Measurements from ENCODE around the gene PRSS23.
"Not testable (repeated sequence)": the region's sequence is repeated elsewhere in the genome, so short reads cannot be mapped to it uniquely, and the experiment has no call there.

Gene PRSS23

DNA sequence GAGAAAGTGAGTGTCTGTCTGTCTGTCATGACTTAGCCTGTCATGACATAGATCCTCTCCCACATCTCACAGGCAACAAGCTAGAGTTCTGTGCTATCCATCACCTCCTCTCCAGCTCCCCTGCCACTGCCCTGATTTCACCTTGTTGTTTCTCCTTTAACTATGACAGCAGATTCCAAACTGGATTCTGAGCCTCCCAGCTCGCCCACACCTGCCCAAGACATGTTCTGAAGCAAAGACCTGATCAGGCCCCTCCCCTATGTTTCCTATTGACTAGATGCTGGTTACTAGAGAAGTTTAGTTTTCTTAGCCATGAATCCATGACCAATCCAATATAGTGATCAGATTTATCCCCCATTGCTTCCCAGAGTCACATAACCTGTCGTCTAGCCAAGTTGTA, 15.4 kb downstream of the PRSS23 start:
- no peak for DNase-seq

DNA sequence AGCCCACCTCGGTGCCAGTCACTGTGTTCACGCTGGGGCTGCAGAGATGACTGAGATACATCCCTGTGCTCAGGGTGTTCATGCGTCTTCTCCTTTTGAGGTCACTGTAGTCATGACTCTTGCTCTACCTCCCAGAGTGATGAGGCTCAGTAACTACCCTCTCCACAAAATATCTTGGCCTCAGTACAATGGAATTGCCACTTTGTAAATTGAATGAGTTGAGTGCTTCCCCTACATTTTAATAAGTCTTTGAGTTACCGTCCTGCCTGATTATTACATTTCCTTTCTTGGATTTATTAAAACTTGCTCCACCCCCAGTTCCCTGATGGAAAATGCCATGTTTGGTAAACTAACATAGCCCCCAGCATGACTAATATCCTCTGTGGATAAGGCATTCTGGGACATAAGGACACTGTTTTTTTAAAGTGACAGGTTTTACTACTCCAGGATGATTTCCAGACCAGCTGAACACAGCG, 15.9 kb downstream of the PRSS23 start:
- no peak for DNase-seq

DNA sequence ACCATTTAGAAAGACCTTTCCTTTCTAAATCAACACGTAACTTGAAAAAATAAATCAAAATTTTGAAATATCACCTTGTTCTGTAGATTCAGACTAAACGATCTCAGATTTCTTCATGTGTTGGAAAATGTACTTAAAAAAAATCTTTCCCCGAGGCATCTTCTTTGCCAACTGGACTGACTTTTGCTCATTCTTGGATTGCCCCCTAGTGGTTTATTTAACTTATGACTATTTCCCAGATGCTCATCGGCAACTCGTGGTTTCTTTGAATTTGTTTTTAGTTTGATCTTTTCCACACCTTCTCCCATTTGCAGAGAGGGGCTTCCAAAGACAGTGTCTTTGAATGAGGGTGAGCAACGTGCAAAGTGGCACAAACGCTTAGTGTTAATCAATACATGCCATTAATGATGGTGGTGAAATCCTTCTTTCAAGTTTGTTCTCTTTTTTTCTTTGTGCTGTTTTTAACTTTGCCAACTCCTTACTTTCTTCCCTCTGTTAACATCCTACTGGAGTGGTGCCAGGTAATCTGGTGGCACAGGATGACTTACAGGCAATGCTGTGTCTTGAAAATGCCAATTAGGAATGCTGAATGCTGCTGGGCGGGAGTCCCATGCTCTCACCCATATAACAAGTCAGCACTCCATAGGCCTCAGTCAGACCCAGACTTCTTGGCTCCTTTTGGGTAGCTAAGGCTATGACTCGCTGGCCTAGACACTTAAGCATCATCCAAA, 18.3 kb downstream of the PRSS23 start:
- peak; percentile 58 for DNase-seq

DNA sequence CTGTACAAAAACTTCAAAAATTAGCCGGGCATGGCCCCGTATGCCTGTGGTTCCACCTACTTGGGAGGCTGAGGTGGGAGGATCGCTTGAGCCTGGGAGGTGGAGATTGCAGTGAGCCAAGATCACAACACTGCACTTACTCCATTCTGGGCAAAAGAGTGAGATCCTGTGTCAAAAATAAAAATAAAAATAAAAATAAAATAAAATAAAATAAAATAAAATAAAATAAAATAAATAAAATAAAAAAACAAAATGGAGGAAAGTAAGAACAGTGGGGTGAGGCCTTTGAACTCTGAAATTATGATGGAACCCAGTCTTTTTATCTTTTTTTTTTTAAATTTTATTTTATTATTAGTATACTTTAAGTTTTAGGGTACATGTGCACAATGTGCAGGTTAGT, 23.8 kb downstream of the PRSS23 start:
- DNase-seq, result not testable (repeated sequence)

DNA sequence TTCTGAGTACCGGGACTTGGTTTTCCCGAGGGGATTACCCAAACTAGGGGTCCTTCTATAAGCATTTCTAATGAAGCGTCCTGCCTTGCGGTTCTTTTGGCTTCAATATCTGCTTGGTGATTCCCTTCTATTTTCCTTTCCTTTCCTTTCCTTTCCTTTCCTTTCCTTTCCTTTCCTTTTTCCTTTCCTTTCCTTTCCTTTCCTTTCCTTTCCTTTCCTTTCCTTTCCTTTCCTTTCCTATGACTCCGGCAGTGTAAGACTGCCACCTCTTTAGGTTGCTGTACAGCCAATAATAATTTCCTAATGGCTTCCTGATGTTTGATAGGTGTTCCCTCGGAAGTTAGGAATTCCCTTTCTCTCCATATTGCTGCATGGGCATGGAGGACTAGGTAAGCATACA, 34.0 kb downstream of the PRSS23 start:
- not testable (repeated sequence) for DNase-seq

DNA sequence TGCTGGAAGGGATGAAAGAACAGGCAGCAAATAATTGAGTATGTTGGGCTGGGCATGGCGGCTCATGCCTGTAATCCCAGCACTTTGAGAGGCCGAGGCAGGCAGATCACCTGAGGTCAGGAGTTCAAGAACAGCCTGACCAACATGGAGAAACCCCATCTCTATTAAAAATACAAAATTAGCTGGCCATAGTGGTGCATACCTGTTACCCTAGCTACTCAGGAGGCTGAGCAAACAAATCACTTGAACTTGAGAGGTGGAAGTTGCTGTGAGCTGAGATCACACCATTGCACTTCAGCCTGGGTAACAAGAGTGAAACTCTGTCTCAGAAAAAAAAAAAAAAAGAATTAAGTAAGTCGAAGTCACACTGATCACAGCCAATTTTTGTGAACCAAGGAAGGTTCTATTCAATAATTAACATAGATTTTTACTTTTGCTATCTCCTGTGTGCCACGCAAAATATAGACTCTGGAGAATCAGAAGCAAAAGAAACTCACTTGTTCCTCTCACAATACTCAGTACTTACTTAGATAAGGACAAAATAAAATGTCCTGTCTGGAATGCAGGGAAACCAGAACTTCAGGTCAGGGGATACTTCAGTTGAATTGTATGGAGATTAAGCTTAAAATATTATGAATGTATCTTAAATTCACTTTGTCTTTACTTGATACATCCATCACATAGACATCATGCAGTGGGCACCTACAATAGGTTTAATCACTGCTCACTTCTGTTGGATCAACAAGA, 44.6 kb downstream of the PRSS23 start:
- not testable (repeated sequence) for DNase-seq

DNA sequence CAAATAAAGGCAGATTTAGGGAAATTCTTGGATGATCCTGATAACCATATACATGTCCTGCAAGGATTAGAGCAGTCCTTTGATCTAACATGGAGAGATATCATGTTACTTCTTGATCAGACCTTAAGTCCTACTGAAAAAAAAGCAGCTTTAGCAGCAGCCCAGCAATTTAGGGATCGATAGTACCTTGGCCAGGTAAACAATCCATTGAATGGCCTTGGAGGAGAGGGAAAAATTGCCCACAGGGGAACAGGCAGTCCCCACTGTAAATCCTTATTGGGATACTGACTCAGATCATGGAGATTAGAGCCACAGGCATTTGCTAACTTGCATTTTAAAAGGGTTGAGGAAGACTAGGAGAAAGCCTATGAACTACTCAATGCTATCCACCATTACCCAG, 47.8 kb downstream of the PRSS23 start:
- DNase-seq, result no peak

DNA sequence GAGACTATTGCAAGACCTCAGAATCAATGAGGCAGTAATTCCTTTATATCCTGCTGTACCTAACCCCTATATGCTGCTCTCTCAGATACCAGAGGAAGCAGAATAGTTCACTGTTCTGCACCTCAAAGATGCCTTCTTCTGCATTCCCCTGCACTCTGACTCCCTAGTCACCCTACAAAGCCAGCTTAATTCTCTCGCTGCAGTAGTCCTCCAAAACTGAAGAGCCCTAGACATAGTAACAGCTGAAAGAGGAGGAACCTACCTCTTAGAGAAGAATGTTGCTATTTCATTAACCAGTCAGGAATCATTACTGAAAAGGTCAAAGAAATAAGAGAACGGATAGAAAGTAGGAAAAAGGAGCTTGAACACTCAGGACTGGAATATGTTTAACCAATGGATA, 49.3 kb downstream of the PRSS23 start:
- no peak for DNase-seq
